Gastrocnemius medialis (tissue), 4 donors: ENCODE results near the gene RPL28.

Experiments
- CTCF ChIP-seq, 5 experiments: fragments of 450-650 bp in 3 of 5; fragments of 200-600 bp in 2 of 5; sonication (generic) in 2 of 5; IDR thresholded peaks in 4 of 5; conservative IDR thresholded peaks in 1 of 5; 1 replicate in 4 of 5; 2 replicates in 1 of 5; pipeline ENCODE4 v1.5.1; 2016 to 2019; ENCODE audit warnings: antibody characterized with exemption in 5 of 5, mild to moderate bottlenecking in 3 of 5, moderate library complexity in 3 of 5
- POLR2A ChIP-seq, 2 donors: fragments of 450-650 bp; IDR thresholded peaks; one replicate each; pipeline ENCODE4 v1.6.1; 2017; ENCODE audit warnings: antibody characterized with exemption in 2 of 2, mild to moderate bottlenecking in 2 of 2, moderate library complexity in 2 of 2

GRCh38 chr19:55408533-55408872 lies 22.8 kb downstream of the RPL28 start:
- TF ChIP-seq CTCF (IDR thresholded peaks at IDR 0.05 in 4 of 5, conservative IDR thresholded peaks at IDR 0.05 in 1 of 5) (no peak), POLR2A (IDR thresholded peaks at IDR 0.05) (no peak)
